ENCODE results near the gene ELFN2. TPM values are rescaled to one million over a fixed set of nuclear protein-coding genes. Genes with fewer than 3 reads are reported as not detected.

The ELFN2 gene
- total and polyA plus RNA-seq, 8 donors = 0.19 to 2.1 (median 1.1) TPM

GRCh38 chr22:37410174-37411055 lies 16.9 kb downstream of the ELFN2 start:
- Histone ChIP-seq H3K27ac (no peak overlapping the region), H3K36me3 (no peaks in the 10 kb centered on the region), H3K9me3 (no peaks in the 10 kb centered on the region), H3K4me1 (no peaks in the 10 kb centered on the region), H3K27me3 (no peaks in the 10 kb centered on the region), H3K4me3 (no peak overlapping the region)
- DNase-seq (peak in 1 of 6 donors; percentile 42), FAIRE-seq (no peak), ATAC-seq (peak in 3 of 4 donors; percentile 29 to 56 (median 49))
- no peak for TF ChIP-seq CTCF (IDR thresholded peaks at IDR 0.05)
- WGBS, 2 donors = 65 to 71% methylated on average over 32 of the region's 32 CpGs
- intact Hi-C loops (cut with DNase I) = no loop called here

GRCh38 chr22:37409459-37410050 lies 17.7 kb downstream of the ELFN2 start:
- no peak for FAIRE-seq
- Histone ChIP-seq H3K27me3 (no peaks in the 10 kb centered on the region), H3K36me3 (no peaks in the 10 kb centered on the region), H3K27ac (no peak overlapping the region), H3K4me1 (no peaks in the 10 kb centered on the region), H3K9me3 (no peaks in the 10 kb centered on the region), H3K4me3 (no peak overlapping the region)
- DNase-seq = peak in 1 of 6 donors; percentile 33
- intact Hi-C loops (cut with DNase I) = no loop called here
- WGBS, 2 donors = 54 to 57% methylated on average over 13 of the region's 13 CpGs
- no peak for TF ChIP-seq CTCF (IDR thresholded peaks at IDR 0.05)
- ATAC-seq = peak in 2 of 4 donors; percentile 41 to 50

- WGBS, 2 donors = 50 to 54% methylated on average over 4 to 8 of the region's 8 CpGs
- no peaks in the 10 kb centered on the region for H3K27me3 ChIP-seq
- no peak for ATAC-seq
Observed at GRCh38 chr22:37409031-37409430, 18.2 kb downstream of the ELFN2 start.

GRCh38 chr22:37407856-37408255 lies 19.4 kb downstream of the ELFN2 start:
- H3K27ac ChIP-seq = no peak overlapping the region
- no peak for DNase-seq
- no peak for TF ChIP-seq CTCF (IDR thresholded peaks at IDR 0.05)
- intact Hi-C loops (cut with DNase I) = no loop called here
- no peak for ATAC-seq
- no peaks in the 10 kb centered on the region for H3K36me3 ChIP-seq
- no peak for FAIRE-seq
- H3K9me3 ChIP-seq = no peaks in the 10 kb centered on the region
- no peak overlapping the region for H3K4me3 ChIP-seq
- WGBS, 2 donors = 71 to 81% methylated on average over 6 to 8 of the region's 8 CpGs
- no peaks in the 10 kb centered on the region for H3K27me3 ChIP-seq
- H3K4me1 ChIP-seq = no peaks in the 10 kb centered on the region

More at GRCh38 chr22:37409031-37409430, 18.2 kb downstream of the ELFN2 start:
- Histone ChIP-seq H3K36me3 (no peaks in the 10 kb centered on the region), H3K4me3 (no peak overlapping the region), H3K9me3 (no peaks in the 10 kb centered on the region), H3K4me1 (no peaks in the 10 kb centered on the region), H3K27ac (no peak overlapping the region)
- intact Hi-C loops (cut with DNase I) = no loop called here
- DNase-seq (peak in 1 of 6 donors; percentile 35), FAIRE-seq (no peak)
- TF ChIP-seq CTCF (IDR thresholded peaks at IDR 0.05) = no peak

All from pancreas (tissue), 10 donors.